ENCODE data around the gene EIF4G3.

The EIF4G3 gene

GRCh38 chr1:21066356-21067012 is 110.2 kb downstream of the EIF4G3 start:
- no peak for TF ChIP-seq CTCF (IDR thresholded peaks at IDR 0.05)
- no peaks in the 10 kb centered on the region for H3K9me3 ChIP-seq (ENCODE audit: control insufficient read depth, low read length)
- no peak overlapping the region for H3K4me3 ChIP-seq (ENCODE audit: low read depth, low read length)
- no peak overlapping the region for H3K4me2 ChIP-seq (ENCODE audit: low read length)
- H2AFZ ChIP-seq: no peak overlapping the region
- H3K36me3 ChIP-seq (ENCODE audit: control insufficient read depth, insufficient read depth, low read length): no peaks in the 10 kb centered on the region
- no peak overlapping the region for H3K27ac ChIP-seq
- no peaks in the 10 kb centered on the region for H3K27me3 ChIP-seq (ENCODE audit: control insufficient read depth, insufficient read depth, low read length)
- H3K9ac ChIP-seq: no peak overlapping the region
- H3K79me2 ChIP-seq: no peaks in the 10 kb centered on the region
- H3K4me1 ChIP-seq: peaks cover 3% of the 10 kb centered on the region

GRCh38 chr1:21065851-21066250 is 110.8 kb downstream of the EIF4G3 start:
- H3K9ac ChIP-seq: no peak overlapping the region
- H3K27me3 ChIP-seq (ENCODE audit: control insufficient read depth, insufficient read depth, low read length): no peaks in the 10 kb centered on the region
- no peak overlapping the region for H2AFZ ChIP-seq
- H3K4me2 ChIP-seq (ENCODE audit: low read length): no peak overlapping the region
- H3K36me3 ChIP-seq (ENCODE audit: control insufficient read depth, insufficient read depth, low read length): no peaks in the 10 kb centered on the region
- H3K79me2 ChIP-seq: no peaks in the 10 kb centered on the region
- H3K9me3 ChIP-seq (ENCODE audit: control insufficient read depth, low read length): no peaks in the 10 kb centered on the region
- no peak overlapping the region for H3K27ac ChIP-seq
- peaks cover 3% of the 10 kb centered on the region for H3K4me1 ChIP-seq
- H3K4me3 ChIP-seq (ENCODE audit: low read depth, low read length): no peak overlapping the region
- no peak for TF ChIP-seq CTCF (IDR thresholded peaks at IDR 0.05)

- no peak overlapping the region for H2AFZ ChIP-seq
- H3K79me2 ChIP-seq: no peaks in the 10 kb centered on the region
- H3K9ac ChIP-seq: no peak overlapping the region
- H3K27me3 ChIP-seq (ENCODE audit: control insufficient read depth, insufficient read depth, low read length): no peaks in the 10 kb centered on the region
- H3K4me3 ChIP-seq (ENCODE audit: low read depth, low read length): no peak overlapping the region
- peaks cover 3% of the 10 kb centered on the region for H3K4me1 ChIP-seq
- no peak for TF ChIP-seq CTCF (IDR thresholded peaks at IDR 0.05)
- no peaks in the 10 kb centered on the region for H3K9me3 ChIP-seq (ENCODE audit: control insufficient read depth, low read length)
- H3K36me3 ChIP-seq (ENCODE audit: control insufficient read depth, insufficient read depth, low read length): no peaks in the 10 kb centered on the region
- H3K4me2 ChIP-seq (ENCODE audit: low read length): no peak overlapping the region
- no peak overlapping the region for H3K27ac ChIP-seq
These were observed 112.6 kb downstream of the EIF4G3 start for GRCh38 chr1:21064057-21064456.

GRCh38 chr1:21060523-21060922 is 116.2 kb downstream of the EIF4G3 start:
- no peak for TF ChIP-seq CTCF (IDR thresholded peaks at IDR 0.05)
- Histone ChIP-seq H3K27me3 (ENCODE audit: control insufficient read depth, insufficient read depth, low read length) (no peaks in the 10 kb centered on the region), H3K9me3 (ENCODE audit: control insufficient read depth, low read length) (no peaks in the 10 kb centered on the region), H3K36me3 (ENCODE audit: control insufficient read depth, insufficient read depth, low read length) (no peaks in the 10 kb centered on the region), H3K79me2 (no peaks in the 10 kb centered on the region), H3K4me2 (ENCODE audit: low read length) (no peak overlapping the region), H3K9ac (no peak overlapping the region), H2AFZ (no peak overlapping the region), H3K4me3 (ENCODE audit: low read depth, low read length) (no peak overlapping the region), H3K27ac (no peak overlapping the region), H3K4me1 (peaks cover 3% of the 10 kb centered on the region)

GRCh38 chr1:21059021-21059420 is 117.7 kb downstream of the EIF4G3 start:
- Histone ChIP-seq H3K9ac (no peak overlapping the region), H3K27ac (no peak overlapping the region), H3K4me3 (ENCODE audit: low read depth, low read length) (no peak overlapping the region), H3K36me3 (ENCODE audit: control insufficient read depth, insufficient read depth, low read length) (no peaks in the 10 kb centered on the region), H3K79me2 (no peaks in the 10 kb centered on the region), H3K9me3 (ENCODE audit: control insufficient read depth, low read length) (no peaks in the 10 kb centered on the region), H2AFZ (no peak overlapping the region), H3K4me2 (ENCODE audit: low read length) (no peak overlapping the region), H3K27me3 (ENCODE audit: control insufficient read depth, insufficient read depth, low read length) (no peaks in the 10 kb centered on the region), H3K4me1 (peaks cover 2% of the 10 kb centered on the region)
- TF ChIP-seq CTCF (IDR thresholded peaks at IDR 0.05): no peak
